Measurements from ENCODE around the gene GJD2.

DNA sequence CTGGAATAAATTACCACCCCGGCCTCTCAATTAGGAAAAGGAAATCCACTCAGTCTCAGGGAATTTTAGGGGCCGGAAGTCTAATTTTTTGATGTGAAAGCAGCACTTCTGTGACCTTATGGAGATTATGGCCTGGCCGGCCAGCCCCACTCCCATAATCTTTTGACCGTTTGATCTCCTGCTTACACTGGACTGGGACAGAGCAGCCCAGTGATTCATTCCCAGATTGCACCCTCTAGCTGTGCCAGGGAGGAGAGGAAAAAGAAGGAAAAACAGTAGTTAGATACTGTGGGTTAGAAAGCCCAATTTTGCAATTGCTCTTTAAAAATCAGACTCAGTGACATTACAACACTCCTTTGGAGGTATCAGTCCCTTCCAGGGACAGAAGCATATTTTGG is 32.4 kb downstream of the GJD2 start:
- TF ChIP-seq, protein P1, sequence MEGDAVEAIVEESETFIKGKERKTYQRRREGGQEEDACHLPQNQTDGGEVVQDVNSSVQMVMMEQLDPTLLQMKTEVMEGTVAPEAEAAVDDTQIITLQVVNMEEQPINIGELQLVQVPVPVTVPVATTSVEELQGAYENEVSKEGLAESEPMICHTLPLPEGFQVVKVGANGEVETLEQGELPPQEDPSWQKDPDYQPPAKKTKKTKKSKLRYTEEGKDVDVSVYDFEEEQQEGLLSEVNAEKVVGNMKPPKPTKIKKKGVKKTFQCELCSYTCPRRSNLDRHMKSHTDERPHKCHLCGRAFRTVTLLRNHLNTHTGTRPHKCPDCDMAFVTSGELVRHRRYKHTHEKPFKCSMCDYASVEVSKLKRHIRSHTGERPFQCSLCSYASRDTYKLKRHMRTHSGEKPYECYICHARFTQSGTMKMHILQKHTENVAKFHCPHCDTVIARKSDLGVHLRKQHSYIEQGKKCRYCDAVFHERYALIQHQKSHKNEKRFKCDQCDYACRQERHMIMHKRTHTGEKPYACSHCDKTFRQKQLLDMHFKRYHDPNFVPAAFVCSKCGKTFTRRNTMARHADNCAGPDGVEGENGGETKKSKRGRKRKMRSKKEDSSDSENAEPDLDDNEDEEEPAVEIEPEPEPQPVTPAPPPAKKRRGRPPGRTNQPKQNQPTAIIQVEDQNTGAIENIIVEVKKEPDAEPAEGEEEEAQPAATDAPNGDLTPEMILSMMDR (tag by site-specific recombination; IDR thresholded peaks at IDR 0.05) = no peak
- TF ChIP-seq ZNF843 (tag by site-specific recombination; IDR thresholded peaks at IDR 0.05) = no peak
- TF ChIP-seq ZBTB8A (tag by site-specific recombination; IDR thresholded peaks at IDR 0.05) = no peak
- TF ChIP-seq ZNF518A (tag by site-specific recombination; conservative IDR thresholded peaks at IDR 0.05; ENCODE audit: low read depth) = no peak
- TF ChIP-seq ZSCAN23 (tag by site-specific recombination; IDR thresholded peaks at IDR 0.05) = no peak
- no peak for TF ChIP-seq OSR2 (tag by site-specific recombination; IDR thresholded peaks at IDR 0.05)
- TF ChIP-seq ZNF157 (tag by site-specific recombination; IDR thresholded peaks at IDR 0.05) = no peak
- TF ChIP-seq GLIS2 (tag by site-specific recombination; IDR thresholded peaks at IDR 0.05) = no peak
- TF ChIP-seq ZNF274 (IDR thresholded peaks at IDR 0.05; ENCODE audit: low read length) = no peak
- TF ChIP-seq ZNF274 (tag by site-specific recombination; IDR thresholded peaks at IDR 0.05; ENCODE audit: borderline replicate concordance) = no peak
- TF ChIP-seq, protein P2, sequence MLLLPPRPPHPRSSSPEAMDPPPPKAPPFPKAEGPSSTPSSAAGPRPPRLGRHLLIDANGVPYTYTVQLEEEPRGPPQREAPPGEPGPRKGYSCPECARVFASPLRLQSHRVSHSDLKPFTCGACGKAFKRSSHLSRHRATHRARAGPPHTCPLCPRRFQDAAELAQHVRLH (tag by site-specific recombination; IDR thresholded peaks at IDR 0.05) = no peak
- TF ChIP-seq, protein P3, sequence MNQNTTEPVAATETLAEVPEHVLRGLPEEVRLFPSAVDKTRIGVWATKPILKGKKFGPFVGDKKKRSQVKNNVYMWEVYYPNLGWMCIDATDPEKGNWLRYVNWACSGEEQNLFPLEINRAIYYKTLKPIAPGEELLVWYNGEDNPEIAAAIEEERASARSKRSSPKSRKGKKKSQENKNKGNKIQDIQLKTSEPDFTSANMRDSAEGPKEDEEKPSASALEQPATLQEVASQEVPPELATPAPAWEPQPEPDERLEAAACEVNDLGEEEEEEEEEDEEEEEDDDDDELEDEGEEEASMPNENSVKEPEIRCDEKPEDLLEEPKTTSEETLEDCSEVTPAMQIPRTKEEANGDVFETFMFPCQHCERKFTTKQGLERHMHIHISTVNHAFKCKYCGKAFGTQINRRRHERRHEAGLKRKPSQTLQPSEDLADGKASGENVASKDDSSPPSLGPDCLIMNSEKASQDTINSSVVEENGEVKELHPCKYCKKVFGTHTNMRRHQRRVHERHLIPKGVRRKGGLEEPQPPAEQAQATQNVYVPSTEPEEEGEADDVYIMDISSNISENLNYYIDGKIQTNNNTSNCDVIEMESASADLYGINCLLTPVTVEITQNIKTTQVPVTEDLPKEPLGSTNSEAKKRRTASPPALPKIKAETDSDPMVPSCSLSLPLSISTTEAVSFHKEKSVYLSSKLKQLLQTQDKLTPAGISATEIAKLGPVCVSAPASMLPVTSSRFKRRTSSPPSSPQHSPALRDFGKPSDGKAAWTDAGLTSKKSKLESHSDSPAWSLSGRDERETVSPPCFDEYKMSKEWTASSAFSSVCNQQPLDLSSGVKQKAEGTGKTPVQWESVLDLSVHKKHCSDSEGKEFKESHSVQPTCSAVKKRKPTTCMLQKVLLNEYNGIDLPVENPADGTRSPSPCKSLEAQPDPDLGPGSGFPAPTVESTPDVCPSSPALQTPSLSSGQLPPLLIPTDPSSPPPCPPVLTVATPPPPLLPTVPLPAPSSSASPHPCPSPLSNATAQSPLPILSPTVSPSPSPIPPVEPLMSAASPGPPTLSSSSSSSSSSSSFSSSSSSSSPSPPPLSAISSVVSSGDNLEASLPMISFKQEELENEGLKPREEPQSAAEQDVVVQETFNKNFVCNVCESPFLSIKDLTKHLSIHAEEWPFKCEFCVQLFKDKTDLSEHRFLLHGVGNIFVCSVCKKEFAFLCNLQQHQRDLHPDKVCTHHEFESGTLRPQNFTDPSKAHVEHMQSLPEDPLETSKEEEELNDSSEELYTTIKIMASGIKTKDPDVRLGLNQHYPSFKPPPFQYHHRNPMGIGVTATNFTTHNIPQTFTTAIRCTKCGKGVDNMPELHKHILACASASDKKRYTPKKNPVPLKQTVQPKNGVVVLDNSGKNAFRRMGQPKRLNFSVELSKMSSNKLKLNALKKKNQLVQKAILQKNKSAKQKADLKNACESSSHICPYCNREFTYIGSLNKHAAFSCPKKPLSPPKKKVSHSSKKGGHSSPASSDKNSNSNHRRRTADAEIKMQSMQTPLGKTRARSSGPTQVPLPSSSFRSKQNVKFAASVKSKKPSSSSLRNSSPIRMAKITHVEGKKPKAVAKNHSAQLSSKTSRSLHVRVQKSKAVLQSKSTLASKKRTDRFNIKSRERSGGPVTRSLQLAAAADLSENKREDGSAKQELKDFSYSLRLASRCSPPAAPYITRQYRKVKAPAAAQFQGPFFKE (tag by site-specific recombination; IDR thresholded peaks at IDR 0.05; ENCODE audit: borderline replicate concordance) = no peak

All from HEK293 (cell line).